K562 (cell line): ENCODE data around the gene CS. TPM values are rescaled to one million over a fixed set of nuclear protein-coding genes. Genes with fewer than 3 reads are reported as not detected.
A peak's percentile ranks its signal among the peaks of the same experiment; 100 is the strongest.
"Not testable (repeated sequence)": the region's sequence is repeated elsewhere in the genome, so short reads cannot be mapped to it uniquely, and the experiment has no call there.

ENCODE experiments used
- ATAC-seq: fragments of 200-7000 bp; cut with Tn5 transposase; 3 replicates; pipeline ENCODE4 v1.9.1; 2020; ENCODE audit warnings: moderate library complexity
- BruUV-seq: library from RNA; stranded (reverse); fragments of 400-500 nt; replicated peaks from 2 replicates; lab custom pipeline; 2021; lab: Mats Ljungman, UMichigan
- CTCF ChIA-PET: fragments of 300-600 bp; formaldehyde crosslinking; extraction: SDS; loops from one replicate; lab custom pipeline; 2021; ENCODE audit warnings: low intra/inter-chr PET ratio; lab: Yijun Ruan, JAX
- POLR2A ChIA-PET: fragments of 300-600, 350-650 bp; sonication (Branson Sonifier 250); formaldehyde crosslinking; extraction: SDS; loops from one replicate; lab custom pipeline; 2021; ENCODE audit warnings: antibody characterized with exemption, inconsistent platforms; lab: Yijun Ruan, JAX
- DNase-seq, 4 experiments: peaks; one replicate each; pipeline versions ENCODE4 v3.0.0 to v3.0.0-alpha.2; 2011 to 2018; ENCODE audit warnings: low spot score in 3 of 4, mixed read lengths in 3 of 4; ENCODE audit errors: extremely low read depth in 1 of 4
- FAIRE-seq: peaks from 2 replicates; lab custom pipeline; 2011; peaks lifted over from hg19 to GRCh38; lab: Jason Lieb, UNC
- H2AFZ ChIP-seq: 2 replicates; pipeline ENCODE4 v1.6.0; 2011; ENCODE audit warnings: low read depth, low read length, control low read depth, inconsistent platforms
- H3K27ac ChIP-seq: fragments of 200-600 bp; 3 replicates; pipeline ENCODE4 v1.8.0; 2011; ENCODE audit warnings: low read depth, mild to moderate bottlenecking, control low read depth, inconsistent platforms, low read length, moderate library complexity, mixed read lengths; ENCODE audit errors: extremely low read depth
- H3K27me3 ChIP-seq, 2 experiments: fragments of 300-600 bp in 1 of 2; 2 replicates in 1 of 2; 3 replicates in 1 of 2; pipeline versions ENCODE4 v1.6.0 to v1.8.0; 2011; ENCODE audit warnings: inconsistent platforms in 2 of 2, low read length in 2 of 2, mild to moderate bottlenecking in 1 of 2, mixed read lengths in 1 of 2, moderate library complexity in 1 of 2; ENCODE audit not compliant: control insufficient read depth in 2 of 2, insufficient read depth in 2 of 2
- H3K36me3 ChIP-seq: fragments of 300-600 bp; 3 replicates; pipeline ENCODE4 v1.8.0; 2011; ENCODE audit warnings: mild to moderate bottlenecking, low read length, inconsistent platforms; ENCODE audit not compliant: control insufficient read depth, insufficient read depth
- H3K4me1 ChIP-seq, 2 experiments: fragments of 200-600 bp in 1 of 2; replicated peaks in 1 of 2; 2 replicates in 1 of 2; 3 replicates in 1 of 2; pipeline versions ENCODE4 v1.5.1 to v1.8.0; 2011; ENCODE audit warnings: inconsistent platforms in 2 of 2, low read length in 2 of 2, mild to moderate bottlenecking in 1 of 2, mixed read lengths in 1 of 2, moderate library complexity in 1 of 2; ENCODE audit not compliant: control insufficient read depth in 2 of 2, insufficient read depth in 2 of 2
- H3K4me2 ChIP-seq: 2 replicates; pipeline ENCODE4 v1.6.1; 2011; ENCODE audit warnings: low read length, control low read depth, inconsistent platforms, mixed read lengths; ENCODE audit not compliant: insufficient read depth
- H3K4me3 ChIP-seq: fragments of 200-600 bp; sonication (generic), shearing (Covaris generic); 2 replicates; pipeline ENCODE4 v1.5.1; 2016; ENCODE audit warnings: control low read depth, inconsistent platforms
- H3K79me2 ChIP-seq: fragments of 200-600 bp; 3 replicates; pipeline ENCODE4 v1.8.0; 2011; ENCODE audit warnings: low read length, inconsistent platforms; ENCODE audit not compliant: control insufficient read depth, insufficient read depth
- H3K9ac ChIP-seq, 2 experiments: 2 replicates each; pipeline versions ENCODE4 v1.6.0 to v1.6.1; 2011; ENCODE audit warnings: low read depth in 2 of 2, low read length in 2 of 2, control low read depth in 1 of 2, inconsistent platforms in 1 of 2, mild to moderate bottlenecking in 1 of 2, mixed read lengths in 1 of 2; ENCODE audit not compliant: insufficient read depth in 1 of 2
- H3K9me1 ChIP-seq: one replicate; pipeline ENCODE4 v1.6.0; 2011; ENCODE audit warnings: inconsistent platforms, mild to moderate bottlenecking, low read length, moderate library complexity; ENCODE audit not compliant: control insufficient read depth, insufficient read depth
- H3K9me3 ChIP-seq: replicated peaks from 2 replicates; pipeline ENCODE4 v1.5.1; 2011; ENCODE audit warnings: low read depth, low read length, inconsistent platforms; ENCODE audit not compliant: control insufficient read depth, insufficient read depth
- H4K20me1 ChIP-seq: replicated peaks from 2 replicates; pipeline ENCODE4 v1.6.1; 2011; ENCODE audit warnings: low read length, inconsistent platforms, mixed read lengths; ENCODE audit not compliant: control insufficient read depth, insufficient read depth
- DDX20 ChIP-seq: fragments of 450-650 bp; IDR thresholded peaks from 2 replicates; pipeline ENCODE4 v1.6.1; 2016; ENCODE audit warnings: missing genetic modification characterization, low read depth, mild to moderate bottlenecking, missing compliant biosample characterization, moderate library complexity
- FOXA3 ChIP-seq, 2 experiments: fragments of 450-650 bp in 1 of 2; sonication (generic) in 1 of 2; formaldehyde crosslinking; IDR thresholded peaks in 1 of 2; conservative IDR thresholded peaks in 1 of 2; 2 replicates each; pipeline versions ENCODE4 v1.4.0 to v1.8.0; 2020 to 2022; ENCODE audit warnings: mild to moderate bottlenecking in 2 of 2, missing genetic modification reagents in 1 of 2
- GATA2 ChIP-seq: sonication (generic); formaldehyde crosslinking; IDR thresholded peaks from 2 replicates; pipeline ENCODE4 v1.4.0; 2020; ENCODE audit warnings: mild to moderate bottlenecking, missing genetic modification reagents
- MLX ChIP-seq, 2 experiments: fragments of 450-650 bp in 1 of 2; sonication (generic) in 1 of 2; formaldehyde crosslinking; conservative IDR thresholded peaks; 2 replicates each; pipeline versions ENCODE4 v1.4.0 to v1.8.1; 2020 to 2022; ENCODE audit warnings: mild to moderate bottlenecking in 1 of 2, missing genetic modification reagents in 1 of 2
- SMARCA4 ChIP-seq: fragments of 450-650 bp; IDR thresholded peaks from 2 replicates; pipeline ENCODE4 v1.6.1; 2016
- XRCC5 ChIP-seq: fragments of 200-400 bp; formaldehyde crosslinking; IDR thresholded peaks from 2 replicates; pipeline ENCODE4 v1.6.1; 2017; ENCODE audit warnings: low read depth, mild to moderate bottlenecking, low read length
- ZNF655 ChIP-seq: fragments of 250-450 bp; sonication (Bioruptor Pico); IDR thresholded peaks from 2 replicates; pipeline ENCODE4 v1.5.0; 2021
- WGBS: fragments of 100-300 bp; shearing (Covaris generic); methylation state at CpG from one replicate; pipeline ENCODE4 v1.1.6; 2016; ENCODE audit warnings: low coverage, mixed read lengths; ENCODE audit not compliant: insufficient coverage; ENCODE audit errors: missing lambda C conversion rate; 5-methylcytosine and 5-hydroxymethylcytosine counted together
- in situ Hi-C: fragments of 300-500 bp; cut with MboI; formaldehyde crosslinking; loops from 4 replicates; pipeline ENCODE4 v1.15.0; 2018; ENCODE audit warnings: inconsistent platforms, mixed read lengths
- intact Hi-C: fragments of 100-400 bp; cut with micrococcal nuclease; formaldehyde crosslinking; loops from 2 replicates; pipeline ENCODE4 v1.14.2; 2022
- polyA plus RNA-seq, 8 experiments: library from polyadenylated mRNA; depleted of rRNA in 4 of 8; stranded (reverse) in 5 of 8; unstranded in 3 of 8; fragments of >200 nt; fragmentation: Nextera tagmentation in 2 of 8; fragmentation: Illumina TruSeq in 1 of 8; extraction: Ambion mirVana in 2 of 8; extraction: Trizol in 1 of 8; gene quantifications; 2 replicates each; pipeline versions ENCODE4 v1.2.1 to v1.2.3, GENCODE V29; 2011 to 2014; ENCODE audit warnings: inconsistent platforms in 1 of 8, missing spikeins in 1 of 8
- total RNA-seq, 7 experiments: library from RNA; depleted of rRNA in 6 of 7; stranded (reverse); fragments of >200 nt in 6 of 7; fragmentation: Illumina TruSeq in 2 of 7; extraction: Trizol in 2 of 7; gene quantifications; 2 replicates each; pipeline versions ENCODE4 v1.2.1 to v1.2.3, GENCODE V29; 2011 to 2021; ENCODE audit warnings: low replicate concordance in 1 of 7

The CS gene
- total and polyA plus RNA-seq, 9 of the 15 experiments (the other 6 are each of a cell fraction or from before 2014, with no cell fraction given): 99.9 to 390 (median 149) TPM

- TF ChIP-seq ZNF655 (CRISPR knock-in tag) (no peak), DDX20 (no peak), MLX (CRISPR knock-in tag; conservative IDR thresholded peaks at IDR 0.05) (no peak)
Observed at GRCh38 chr12:56266693-56267442, 33.3 kb downstream of the CS start, which contains the start of gene COQ10A (continued).

- H3K9ac ChIP-seq: peak overlapping the region; percentile 71 to 87
- BruUV-seq: TSS peak; percentile 54
- TF ChIP-seq SMARCA4 (0 out of 2 replicates have a peak, but pooled peaks have one; percentile 20), FOXA3 (CRISPR knock-in tag; conservative IDR thresholded peaks at IDR 0.05 in 1 of 2, IDR thresholded peaks at IDR 0.05 in 1 of 2) (0 out of 4 replicates have a peak, but pooled peaks of 1 of the 2 experiments have one; percentile 54), XRCC5 (0 out of 2 replicates have a peak, but pooled peaks have one; percentile 15), GATA2 (0 out of 2 replicates have a peak, but pooled peaks have one; percentile 8)
- H3K4me2 ChIP-seq: peak overlapping the region; percentile 88
- FAIRE-seq, H4K20me1 ChIP-seq, DNase-seq, H3K79me2 ChIP-seq, ATAC-seq, H3K9me3 ChIP-seq, H3K27me3 ChIP-seq, H3K9me1 ChIP-seq, in situ Hi-C loops: not testable (repeated sequence)
- intact Hi-C loops: loop anchor here (2.0 kb wide), 2 partner anchors 35 to 41 kb away; partner anchors contain the start of genes CS and NABP2
- H2AFZ ChIP-seq: peak overlapping the region; percentile 94
- H3K36me3 ChIP-seq: peaks cover 20% of the 10 kb centered on the region
- peaks cover 11 to 19% of the 10 kb centered on the region in 2 experiments; a peak in 4 of 5 replicates for H3K4me1 ChIP-seq
- CTCF ChIA-PET: interaction anchor here (0.6 kb wide), 2 partner anchors 308 to 1986 kb away, joined by 3 read pairs; partner anchors contain the start of gene HNRNPA1
- POLR2A ChIA-PET: interaction anchor here (0.6 to 3.3 kb wide), 10 partner anchors 8 to 198 kb away, joined by 3 to 25 read pairs (median 6); partner anchors contain the start of genes ANKRD52, RNF41, SMARCC2 and TIMELESS
- 21% methylated on average over 10 of the region's 16 CpGs for WGBS
- H3K4me3 ChIP-seq: peak overlapping the region; percentile 67
- peak overlapping the region; percentile 77 for H3K27ac ChIP-seq
Observed at GRCh38 chr12:56266068-56266692, 34.0 kb downstream of the CS start.
